ENCODE data around the gene SHQ1.

The SHQ1 gene

DNA sequence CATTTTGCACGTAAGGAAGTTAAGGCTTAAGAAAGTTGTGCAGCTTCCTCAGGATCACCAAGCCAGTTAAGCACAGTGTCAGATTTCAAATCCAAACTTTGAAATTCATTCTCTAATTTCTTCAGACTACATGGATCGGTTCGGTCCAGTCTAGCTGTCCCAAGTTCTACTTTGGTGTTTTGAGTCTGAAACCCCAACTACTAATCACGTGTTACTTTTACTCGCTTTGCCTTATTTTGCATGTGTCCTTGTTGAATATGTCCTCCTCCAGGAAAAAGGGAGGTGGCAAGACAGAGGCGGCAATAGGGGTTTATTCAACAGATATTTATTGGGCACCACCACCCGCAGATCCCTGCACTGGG, 39.1 kb upstream of the SHQ1 start:
- TF ChIP-seq, protein P1, sequence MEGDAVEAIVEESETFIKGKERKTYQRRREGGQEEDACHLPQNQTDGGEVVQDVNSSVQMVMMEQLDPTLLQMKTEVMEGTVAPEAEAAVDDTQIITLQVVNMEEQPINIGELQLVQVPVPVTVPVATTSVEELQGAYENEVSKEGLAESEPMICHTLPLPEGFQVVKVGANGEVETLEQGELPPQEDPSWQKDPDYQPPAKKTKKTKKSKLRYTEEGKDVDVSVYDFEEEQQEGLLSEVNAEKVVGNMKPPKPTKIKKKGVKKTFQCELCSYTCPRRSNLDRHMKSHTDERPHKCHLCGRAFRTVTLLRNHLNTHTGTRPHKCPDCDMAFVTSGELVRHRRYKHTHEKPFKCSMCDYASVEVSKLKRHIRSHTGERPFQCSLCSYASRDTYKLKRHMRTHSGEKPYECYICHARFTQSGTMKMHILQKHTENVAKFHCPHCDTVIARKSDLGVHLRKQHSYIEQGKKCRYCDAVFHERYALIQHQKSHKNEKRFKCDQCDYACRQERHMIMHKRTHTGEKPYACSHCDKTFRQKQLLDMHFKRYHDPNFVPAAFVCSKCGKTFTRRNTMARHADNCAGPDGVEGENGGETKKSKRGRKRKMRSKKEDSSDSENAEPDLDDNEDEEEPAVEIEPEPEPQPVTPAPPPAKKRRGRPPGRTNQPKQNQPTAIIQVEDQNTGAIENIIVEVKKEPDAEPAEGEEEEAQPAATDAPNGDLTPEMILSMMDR (conservative IDR thresholded peaks at IDR 0.05; ENCODE audit: low read length) = no peak
- peak overlapping the region; percentile 67 for H3K4me3 ChIP-seq (ENCODE audit: low read length)
- DNase-seq (ENCODE audit: low read depth) = no peak

DNA sequence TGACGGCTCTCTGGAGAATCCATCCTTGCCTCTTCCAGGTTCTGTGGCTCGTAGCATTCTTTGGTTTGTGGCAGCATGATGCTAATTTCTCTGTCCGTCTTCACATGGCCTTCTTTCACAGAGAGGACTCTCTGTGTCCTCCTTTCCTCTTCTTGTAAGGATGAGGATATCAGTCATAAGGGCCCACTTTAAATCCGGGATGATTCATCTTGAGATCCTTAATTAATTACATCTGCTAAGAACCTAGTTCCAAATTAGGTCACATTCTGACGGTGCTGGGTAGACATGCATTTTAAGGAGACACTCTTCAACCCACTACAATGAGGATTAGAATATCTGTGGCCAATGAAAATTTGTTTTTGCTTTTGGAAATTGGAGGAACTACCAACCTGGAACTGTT, 23.9 kb upstream of the SHQ1 start:
- no peak overlapping the region for H3K4me3 ChIP-seq (ENCODE audit: low read length)
- TF ChIP-seq, protein P1 (conservative IDR thresholded peaks at IDR 0.05; ENCODE audit: low read length) = no peak
- peak; percentile 93 for DNase-seq (ENCODE audit: low read depth)

DNA sequence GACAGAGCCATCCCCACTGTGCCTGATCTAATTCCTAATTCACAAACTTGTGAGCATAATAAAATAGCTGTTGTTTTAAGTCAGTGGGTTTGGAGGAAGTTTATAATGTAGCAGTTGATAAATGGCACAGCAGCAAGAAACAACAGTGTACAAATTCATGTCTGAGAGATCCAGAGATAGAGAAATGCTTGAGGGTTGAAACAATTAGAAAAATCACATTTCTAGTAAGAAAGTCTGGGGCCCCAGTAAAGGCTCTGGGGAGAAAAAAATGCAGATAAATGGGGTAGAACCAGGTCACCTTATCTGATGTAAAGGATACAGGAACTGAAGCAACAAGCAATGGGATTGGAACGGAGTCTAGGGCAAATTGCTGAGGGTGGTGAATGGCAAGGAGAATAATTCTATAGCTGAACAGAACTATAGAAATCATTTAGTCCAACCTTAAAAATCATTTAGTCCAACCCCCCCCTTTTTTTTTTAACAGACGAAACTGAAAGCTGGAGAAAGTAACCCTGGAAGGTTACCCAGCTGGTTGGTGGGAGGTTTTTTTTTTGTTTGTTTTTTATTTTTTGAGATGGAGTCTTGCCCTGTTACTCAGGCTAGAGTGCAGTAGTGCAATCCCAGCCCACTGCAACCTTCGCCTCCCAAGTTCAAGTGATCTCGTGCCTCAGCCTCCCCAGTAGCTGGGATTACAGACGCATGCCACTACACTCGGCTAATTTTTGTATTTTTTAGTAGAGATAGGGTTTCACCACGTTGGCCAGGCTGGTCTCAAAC, 14.3 kb upstream of the SHQ1 start:
- TF ChIP-seq, protein P1 (conservative IDR thresholded peaks at IDR 0.05; ENCODE audit: low read length) = no peak
- no peak for DNase-seq (ENCODE audit: low read depth)

DNA sequence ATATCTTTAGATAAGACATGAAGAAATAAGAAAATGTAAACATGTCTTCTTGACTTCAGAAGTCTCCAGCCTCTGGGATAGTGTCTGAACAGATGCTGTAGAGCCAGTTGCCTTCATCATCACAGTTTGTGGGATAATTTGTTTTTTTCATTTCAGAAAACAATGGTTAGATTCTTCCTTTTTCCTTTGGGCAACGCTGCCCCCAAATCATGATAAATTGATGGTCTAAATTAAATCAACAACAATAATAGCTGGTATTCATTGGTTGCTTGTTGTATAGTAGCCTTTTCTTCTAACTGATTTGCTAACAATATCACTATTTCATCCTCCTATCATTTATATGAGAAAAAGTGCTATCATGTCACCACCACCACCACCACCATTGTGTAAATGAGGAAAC, 12.6 kb upstream of the SHQ1 start:
- TF ChIP-seq, protein P1 (conservative IDR thresholded peaks at IDR 0.05; ENCODE audit: low read length) = no peak
- no peak overlapping the region for H3K4me3 ChIP-seq (ENCODE audit: low read length)
- DNase-seq (ENCODE audit: low read depth) = no peak

More for the DNA sequence above, 14.3 kb upstream of the SHQ1 start:
- H3K4me3 ChIP-seq (ENCODE audit: low read length) = no peak overlapping the region

DNA sequence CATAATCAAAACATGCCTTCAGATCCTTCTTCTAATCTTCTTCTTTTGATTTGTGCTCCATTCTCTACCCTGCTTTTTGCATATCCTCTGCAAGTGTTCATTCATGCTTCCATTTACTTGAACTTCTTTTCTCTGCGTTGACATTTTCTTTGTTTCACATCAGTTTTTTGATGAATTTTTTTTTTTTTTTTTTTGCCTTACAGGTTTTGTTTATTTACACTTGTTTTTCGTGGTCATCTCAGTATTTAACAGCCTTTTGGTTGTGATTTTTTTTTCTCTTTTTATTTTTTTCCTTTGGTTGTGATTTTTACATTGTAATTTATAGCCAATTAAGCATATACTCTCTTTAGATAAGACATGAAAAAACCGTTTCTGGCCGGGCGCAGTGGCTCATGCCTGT, 11.8 kb upstream of the SHQ1 start:
- no peak for DNase-seq (ENCODE audit: low read depth)
- no peak overlapping the region for H3K4me3 ChIP-seq (ENCODE audit: low read length)
- TF ChIP-seq, protein P1 (conservative IDR thresholded peaks at IDR 0.05; ENCODE audit: low read length) = no peak

DNA sequence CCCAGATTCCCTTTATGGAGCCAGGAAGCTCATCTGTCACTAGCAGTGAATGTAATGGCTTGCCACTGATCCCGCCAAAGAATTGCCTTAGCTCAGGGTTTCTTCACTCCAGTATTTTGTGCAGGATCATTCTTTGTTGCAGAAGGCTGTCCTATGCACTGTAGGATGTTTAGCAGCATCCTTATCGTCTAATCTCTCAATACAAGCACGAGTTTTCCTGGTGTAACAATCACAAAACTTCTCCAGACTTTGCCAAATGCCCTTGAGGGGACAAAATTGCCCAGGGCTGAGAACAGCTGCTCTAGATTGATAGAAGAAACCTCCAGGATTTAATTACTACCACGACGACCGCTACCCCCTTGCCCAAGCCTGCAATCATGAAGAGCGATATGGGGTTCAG, 6.8 kb upstream of the SHQ1 start:
- H3K4me3 ChIP-seq (ENCODE audit: low read length) = no peak overlapping the region
- TF ChIP-seq, protein P1 (conservative IDR thresholded peaks at IDR 0.05; ENCODE audit: low read length) = no peak
- no peak for DNase-seq (ENCODE audit: low read depth)

DNA sequence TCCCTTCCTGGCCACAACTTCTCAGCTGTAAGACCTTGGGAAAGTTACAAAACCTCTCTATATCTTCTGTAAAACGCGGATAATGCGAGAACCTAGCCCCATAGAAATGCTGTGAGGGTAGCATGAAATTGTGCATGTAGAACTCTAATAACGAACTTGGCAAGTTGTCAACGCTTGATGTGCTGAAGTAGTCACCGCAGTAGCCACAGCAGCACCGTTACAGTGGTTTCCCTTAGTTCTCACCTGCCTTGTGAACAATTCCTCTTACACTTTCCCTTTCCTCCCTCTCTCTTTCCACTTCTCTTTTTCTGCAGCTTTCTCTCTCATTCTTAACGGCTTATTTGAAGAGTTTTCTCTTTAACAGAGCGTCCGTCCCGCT, 447 bp upstream of the SHQ1 start:
- DNase-seq (ENCODE audit: low read depth) = no peak
- H3K4me3 ChIP-seq (ENCODE audit: low read length) = peak overlapping the region; percentile 96
- TF ChIP-seq, protein P1 (conservative IDR thresholded peaks at IDR 0.05; ENCODE audit: low read length) = no peak

Data from AG10803 (cell line).